Stimulated activated CD8-positive, alpha-beta memory T cell treated with anti-CD3 and anti-CD28 coated beads, Interleukin-15, amount 100 ng/mL, for 4 hours (primary cell): ENCODE measurements around the gene LDLRAD4.
A peak's percentile ranks its signal among the peaks of the same experiment; 100 is the strongest.

Experiments
- DNase-seq, 2 donors: peaks; one replicate each; pipeline ENCODE4 v3.0.0-alpha.2; 2020; ENCODE audit warnings: low read depth in 2 of 2

LDLRAD4 gene

DNA sequence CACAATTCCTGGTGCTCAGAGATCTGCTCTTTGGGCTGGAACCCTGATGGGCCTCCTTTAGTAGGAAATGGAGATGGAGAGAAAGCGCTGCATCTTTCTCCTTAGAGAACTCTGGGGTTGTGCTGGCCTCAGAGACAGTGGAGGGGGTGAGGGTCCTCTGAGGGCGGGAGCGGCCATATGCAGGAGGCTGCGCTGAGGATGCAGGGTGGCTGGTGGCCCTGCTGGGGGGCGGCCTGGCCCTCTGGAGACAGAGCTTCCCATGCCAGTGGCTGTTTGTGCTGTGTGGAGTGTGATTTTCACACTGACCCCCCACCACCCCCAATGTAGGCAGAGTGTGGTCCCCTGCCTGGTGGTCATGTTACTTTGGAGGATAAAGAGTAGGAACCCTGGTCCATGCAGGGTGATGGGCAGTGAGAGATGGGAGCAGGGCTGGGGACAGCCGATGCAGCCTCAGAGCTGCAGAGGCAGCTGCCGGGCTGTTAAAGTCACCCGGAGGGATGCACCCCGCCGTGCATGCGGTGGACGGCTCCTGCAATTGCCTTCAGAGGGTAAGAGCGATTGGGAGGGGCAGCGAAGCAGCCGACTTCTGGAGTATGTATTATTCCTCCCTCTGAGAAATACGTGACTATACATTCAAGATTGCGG is 313.2 kb downstream of the LDLRAD4 start:
- DNase-seq: no peak

DNA sequence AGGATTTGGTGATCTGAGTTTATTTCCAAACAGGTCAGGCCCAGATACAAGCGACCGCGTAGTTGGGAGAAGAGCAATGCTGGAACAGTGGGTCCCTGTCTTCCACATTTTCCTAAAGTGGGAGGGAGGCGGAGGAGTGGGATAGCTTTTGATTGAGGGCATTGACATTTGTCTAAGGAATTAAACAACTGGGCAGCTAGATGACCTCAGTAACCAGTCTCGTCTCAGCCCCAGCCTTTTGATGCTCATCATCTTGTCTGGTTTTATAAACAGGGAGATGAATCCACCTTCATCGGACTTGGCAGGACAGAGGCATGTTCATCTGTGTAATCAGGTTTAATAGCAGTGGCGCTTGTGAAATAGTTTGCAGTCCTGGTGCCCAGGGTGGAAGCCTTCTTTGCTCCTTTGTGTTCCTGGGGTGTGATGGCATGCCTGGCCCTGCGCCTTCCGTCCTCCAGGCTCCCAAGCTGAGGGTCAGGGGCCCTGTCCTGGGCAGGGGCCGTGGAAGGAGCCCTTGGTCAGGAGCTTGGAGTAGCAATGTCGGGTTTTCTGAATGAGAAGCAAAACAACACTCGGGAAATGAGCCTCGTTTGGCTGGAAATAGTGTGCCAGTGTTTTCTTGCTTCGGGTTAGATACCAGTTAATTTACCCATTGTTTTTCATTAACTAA is 314.0 kb downstream of the LDLRAD4 start:
- DNase-seq: no peak

DNA sequence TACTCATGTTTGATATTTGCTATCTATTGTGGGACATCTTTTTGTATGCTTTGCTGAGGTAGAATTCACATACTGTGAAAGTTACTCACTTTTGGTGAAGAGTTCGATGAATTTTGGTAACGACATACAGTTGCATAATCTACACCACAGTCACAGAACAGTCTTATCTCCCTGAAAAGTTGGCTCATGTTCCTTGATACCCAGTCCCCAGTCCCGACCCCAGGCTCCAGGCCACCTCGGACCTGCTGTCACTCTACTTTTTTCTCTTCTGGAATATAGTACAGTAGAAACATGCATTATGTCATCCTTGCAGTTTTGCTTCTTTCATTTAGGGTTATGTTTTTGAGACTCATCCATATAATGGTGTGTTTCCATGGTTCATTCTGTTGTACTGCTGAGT is 316.1 kb downstream of the LDLRAD4 start:
- no peak for DNase-seq

DNA sequence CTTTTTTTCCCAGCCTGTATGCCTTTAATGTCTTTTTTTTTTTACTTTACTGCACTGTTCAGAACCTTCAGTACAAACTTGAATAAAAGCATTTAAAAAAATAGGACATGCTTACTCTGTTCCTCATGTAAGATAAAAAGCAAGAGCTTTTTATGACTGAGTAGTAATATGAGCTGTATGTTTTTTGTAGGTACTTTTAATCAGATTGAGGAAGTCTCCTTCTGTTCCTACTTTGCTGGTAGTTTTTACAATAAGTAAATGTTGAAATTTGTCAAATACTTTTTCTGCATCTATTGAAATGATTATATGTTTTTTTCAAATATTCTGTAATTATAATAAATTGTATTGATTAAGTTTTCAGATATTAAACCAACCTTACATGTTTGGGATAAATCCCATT is 318.0 kb downstream of the LDLRAD4 start:
- no peak for DNase-seq

DNA sequence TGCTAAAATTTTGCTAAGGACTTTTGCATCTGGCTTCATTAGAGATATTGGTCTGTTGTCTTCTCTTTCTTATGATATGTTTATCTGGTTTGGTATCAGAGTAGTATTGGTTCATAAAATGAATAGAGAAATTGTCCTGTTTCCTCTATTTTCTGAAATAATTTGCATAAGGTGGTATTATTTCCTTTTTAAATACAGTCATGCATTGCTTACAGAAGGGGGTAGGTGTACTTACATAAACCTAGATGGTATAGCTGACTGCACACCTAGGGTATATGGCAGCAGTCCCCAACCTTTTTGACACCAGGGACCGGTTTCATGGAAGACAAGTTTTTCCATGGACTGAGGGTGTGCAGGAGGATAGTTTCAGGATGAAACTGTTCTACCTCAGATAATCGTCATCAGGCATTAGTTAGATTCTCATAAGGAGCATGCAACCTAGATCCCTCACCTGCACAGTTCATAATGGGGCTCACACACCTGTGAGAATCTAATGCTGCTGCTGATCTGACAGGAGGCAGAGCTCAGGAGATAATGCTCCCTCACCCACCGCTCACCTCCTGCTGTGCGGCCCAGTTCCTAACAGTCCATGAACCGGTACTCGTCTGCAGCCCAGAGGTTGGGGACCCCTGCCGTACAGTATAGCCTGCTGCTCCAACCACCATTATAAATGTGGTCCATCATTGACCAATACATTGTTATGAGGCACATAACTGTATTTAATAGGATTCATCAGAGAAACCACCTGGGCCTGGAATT is 318.6 kb downstream of the LDLRAD4 start:
- no peak for DNase-seq

DNA sequence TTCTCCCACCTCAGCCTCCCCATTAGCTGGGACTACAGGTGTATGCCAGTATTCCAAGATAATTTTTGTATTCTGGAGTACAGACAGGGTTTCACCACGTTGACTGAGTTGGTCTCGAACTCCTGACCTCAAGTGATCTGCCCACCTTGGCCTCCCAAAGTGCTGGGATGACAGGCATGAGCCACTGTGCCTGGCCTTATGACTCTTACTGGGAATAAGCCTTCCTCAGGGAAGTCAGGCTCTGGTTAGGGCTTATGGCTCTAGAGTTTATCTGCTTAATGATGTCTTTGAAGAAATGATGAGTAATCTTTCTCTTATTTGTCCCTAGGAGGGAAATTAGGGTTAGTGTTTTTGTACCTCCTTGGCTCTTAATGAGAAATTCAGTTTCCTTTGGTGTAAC is 320.1 kb downstream of the LDLRAD4 start:
- DNase-seq: no peak

DNA sequence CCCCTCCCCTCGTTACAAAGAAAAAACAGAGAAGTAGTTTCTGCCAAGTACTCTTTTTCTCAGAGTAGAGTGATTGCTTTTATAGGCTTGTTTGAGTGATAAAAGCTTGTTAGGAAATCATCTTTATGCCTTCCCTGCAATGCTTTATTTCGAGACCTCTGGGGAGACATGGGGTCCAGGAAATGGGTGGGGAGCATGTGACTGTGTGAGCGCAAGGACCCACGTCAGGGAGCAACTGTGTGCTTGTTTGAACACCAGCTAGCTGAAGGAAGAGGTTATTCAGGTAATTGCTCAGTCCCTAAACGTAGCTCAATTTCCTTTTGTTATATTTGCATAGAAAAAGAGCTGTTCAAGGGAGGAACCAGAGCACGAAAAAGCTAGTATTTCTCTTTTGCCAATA is 320.5 kb downstream of the LDLRAD4 start:
- no peak for DNase-seq

DNA sequence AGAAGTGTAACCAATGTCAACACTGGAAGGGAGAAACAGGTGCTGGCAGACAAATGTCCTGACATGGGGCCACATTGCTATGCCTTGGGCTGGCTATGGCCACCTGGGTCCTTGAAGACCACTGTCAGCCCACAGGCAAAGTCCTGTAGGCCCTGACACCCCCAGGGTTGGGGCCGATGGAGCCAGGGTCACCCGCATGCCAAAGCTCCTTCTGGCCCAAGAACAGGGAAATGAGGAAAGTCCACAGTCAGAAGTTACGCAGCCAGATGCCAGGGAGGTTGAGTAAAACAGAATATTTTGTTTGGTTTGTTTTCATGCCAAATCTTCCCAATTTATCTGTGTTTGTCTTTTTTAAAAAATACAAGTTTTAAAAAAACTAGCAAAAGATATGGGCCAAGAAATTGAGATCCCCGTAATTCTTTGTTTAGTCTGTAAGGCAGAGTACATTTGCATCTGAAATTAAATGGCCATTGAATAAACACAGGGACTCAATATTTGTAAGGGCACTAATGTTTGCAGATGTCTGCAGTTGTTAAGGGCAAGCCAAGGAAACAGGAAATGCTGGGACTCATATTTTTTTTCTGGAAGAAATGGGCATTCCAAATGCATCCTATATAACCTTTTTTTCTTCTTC is 321.4 kb downstream of the LDLRAD4 start:
- no peak for DNase-seq

DNA sequence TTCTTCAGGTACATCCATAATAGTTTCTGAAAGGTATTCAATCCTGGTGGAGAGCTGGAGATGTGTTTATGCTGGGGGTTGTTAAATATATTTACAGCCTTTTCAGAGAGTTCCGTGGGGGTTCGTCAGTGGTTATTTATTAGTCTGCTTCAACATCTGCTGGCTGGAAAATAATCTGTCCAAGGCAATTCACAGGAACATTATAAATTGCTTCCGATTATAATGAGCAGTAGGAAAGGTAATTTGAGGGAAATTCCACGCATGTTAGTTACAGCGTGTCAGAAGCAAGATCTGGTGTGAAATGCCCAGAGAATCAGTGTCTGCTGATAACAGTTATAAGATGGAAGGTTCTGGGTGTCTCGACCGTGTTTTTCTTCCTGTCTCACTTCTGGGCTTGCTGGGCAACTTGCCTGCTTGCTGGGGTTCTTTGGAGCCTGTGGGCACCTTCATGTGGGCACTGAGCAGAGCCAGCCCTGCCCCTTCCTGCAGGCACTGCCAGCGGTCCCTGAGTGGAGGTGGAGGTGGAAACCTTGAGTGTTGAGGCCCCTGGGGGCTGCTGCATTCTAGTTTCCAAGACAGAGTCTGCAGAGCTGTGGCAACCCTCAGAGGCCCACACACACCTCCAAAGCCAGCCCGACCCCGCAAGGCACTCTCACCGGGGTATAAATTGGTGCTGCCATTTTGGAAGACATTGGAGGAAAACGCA is 322.1 kb downstream of the LDLRAD4 start:
- peak; percentile 12 to 21 for DNase-seq

DNA sequence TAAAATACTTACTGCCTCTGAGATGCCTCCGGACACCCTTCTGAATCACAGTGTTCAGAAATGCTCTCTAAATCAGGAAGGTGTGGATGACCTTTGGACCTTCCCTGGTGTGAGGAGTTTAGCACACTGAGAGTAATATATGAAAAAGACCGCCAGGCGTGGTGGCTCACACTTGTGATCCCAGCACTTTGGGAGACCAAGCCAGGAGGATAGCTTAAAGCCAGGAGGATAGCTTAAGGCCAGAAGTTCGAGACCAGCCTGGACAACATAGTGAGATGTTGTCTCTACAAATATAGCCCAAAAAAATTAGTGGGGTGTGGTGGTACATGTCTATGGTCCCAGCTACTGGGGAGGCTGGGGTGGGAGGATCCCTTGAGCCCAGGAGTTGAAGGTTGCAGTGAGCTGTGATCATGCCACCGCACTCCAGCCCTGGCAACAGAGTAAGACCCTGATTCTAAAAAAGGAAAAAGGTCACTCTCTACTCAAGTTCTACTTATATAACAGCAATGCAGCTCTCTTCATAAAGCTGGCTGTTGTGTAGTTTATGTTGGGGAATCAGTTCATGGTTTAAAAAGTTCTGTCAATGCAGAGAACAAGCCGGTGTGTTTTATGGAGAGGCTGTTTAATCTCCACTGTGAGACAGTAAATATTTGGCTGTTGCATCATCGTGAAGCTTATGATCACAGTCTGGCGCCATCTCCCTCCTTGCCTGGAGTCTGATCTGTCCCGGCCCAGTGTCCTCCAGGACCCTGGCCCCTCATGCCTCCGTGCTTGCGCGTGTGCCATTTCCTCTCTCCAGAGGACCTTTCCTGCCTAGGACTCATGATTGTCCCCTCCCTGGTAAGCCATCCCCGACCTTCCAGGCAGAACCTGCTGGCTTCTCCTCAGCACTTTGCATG is 323.3 kb downstream of the LDLRAD4 start:
- no peak for DNase-seq

DNA sequence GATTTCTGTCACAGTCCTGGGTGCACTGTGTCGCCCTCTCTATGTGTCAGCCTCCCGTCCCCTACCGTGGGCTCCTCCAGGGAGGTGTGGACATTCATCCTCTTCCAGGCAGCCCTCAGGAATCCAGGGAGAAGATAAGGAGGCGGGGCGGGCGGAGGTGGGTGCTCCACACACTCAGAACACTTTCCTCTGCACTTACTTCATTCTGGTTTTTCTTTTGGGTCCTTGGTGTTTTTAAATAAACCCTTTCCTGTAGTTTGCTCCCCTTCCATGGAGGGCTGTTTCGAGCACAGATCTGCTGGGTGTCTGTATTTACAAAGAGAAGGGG is 323.9 kb downstream of the LDLRAD4 start:
- no peak for DNase-seq

DNA sequence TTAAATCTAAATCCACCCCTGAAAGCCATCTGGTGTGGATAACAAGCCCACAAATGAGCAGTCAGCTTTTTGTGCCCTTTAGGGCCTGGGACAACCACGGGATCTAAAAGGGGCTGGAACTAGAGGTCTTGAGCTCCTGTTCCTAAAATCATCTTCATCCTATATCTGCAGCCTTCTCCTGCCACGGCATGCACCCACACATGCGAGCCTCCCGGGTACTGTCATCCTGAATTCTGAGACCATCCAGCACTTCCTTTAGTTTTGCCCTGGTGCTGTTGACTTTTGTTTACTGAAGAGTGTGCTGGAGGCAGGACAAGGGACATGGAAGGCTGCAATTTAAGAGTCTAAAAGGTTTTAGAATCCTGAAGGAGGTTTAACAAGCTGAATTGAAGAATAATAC is 324.6 kb downstream of the LDLRAD4 start:
- DNase-seq: no peak

DNA sequence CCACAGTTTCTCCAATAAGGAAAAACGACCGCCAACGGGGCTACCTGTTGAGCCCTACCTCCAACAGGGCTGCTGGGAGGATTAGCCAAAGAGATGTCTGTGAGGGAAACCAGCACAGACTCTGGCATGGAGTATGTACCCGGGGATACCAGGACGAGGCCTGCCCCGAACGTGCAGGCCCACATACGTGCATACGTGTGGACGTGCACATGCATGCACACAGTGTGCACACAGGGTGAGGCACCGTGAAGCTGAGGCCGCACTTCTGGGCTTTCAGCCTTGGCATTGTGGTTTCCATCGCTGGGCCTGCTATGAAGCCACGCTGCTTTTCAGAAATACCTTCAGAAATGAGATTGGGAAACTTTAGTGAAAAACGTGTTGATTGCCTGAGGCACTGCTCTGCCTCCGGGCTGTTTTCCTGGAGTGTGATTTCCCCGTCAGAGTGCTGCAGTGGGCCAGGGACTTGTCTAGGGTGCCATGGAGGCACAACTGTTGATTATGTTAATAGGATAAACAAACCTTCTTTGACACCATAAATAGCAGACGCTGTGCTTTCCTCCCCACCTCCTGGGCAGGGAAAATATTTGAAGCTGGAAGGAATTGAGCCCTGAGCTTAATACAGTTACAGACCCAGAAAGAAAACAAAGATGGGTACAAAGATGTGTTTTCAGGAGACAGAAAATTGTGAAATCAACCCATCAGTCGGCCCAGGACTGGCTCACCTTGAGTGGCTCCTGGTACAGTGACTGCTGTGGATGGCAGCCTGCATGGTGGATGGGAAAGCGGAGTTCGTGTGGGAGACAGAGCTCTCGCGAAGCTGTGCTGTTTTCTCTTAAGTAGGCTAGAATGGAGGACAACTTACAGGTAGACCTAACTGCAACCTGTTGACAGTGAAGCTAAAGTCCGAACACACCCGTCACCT is 325.5 kb downstream of the LDLRAD4 start:
- DNase-seq: no peak

DNA sequence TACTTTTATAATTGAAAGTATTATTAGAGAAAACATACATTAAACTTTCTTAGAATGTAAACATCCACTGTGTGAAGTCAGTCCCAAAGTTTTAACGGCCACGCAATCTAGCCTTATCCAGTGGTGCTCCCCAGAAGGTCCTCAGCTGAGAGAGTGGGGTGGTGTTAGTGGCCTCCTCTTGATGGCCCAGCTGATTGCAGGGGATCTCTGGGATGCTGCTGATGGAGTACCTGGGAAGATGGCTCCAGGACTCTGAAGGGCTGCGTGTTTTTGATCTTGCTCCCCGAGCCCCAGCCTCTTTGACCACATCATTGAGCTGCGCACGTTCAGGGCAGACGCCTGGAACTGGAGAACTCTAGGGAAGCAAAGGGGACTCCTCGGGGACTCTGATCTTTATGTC is 326.4 kb downstream of the LDLRAD4 start:
- no peak for DNase-seq

DNA sequence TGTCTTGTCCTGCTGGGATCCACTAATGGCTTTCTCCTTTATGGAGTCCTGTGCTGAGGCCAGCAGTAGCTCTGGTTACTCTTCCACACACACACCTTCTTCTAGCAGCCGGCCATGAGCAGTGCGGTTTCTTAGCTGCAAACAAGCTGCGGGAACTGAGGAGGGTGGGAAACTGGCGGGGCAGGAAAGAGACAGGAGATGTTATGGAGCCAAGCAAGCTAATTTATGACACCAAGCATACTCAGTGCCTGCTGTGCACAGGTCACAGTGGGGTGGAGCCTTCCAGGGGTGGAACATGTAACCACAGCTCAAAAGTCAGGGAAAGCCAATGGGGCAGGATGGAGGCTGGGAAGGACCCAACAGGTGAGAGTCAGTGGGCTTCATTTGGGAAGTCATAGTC is 327.0 kb downstream of the LDLRAD4 start:
- DNase-seq: no peak

DNA sequence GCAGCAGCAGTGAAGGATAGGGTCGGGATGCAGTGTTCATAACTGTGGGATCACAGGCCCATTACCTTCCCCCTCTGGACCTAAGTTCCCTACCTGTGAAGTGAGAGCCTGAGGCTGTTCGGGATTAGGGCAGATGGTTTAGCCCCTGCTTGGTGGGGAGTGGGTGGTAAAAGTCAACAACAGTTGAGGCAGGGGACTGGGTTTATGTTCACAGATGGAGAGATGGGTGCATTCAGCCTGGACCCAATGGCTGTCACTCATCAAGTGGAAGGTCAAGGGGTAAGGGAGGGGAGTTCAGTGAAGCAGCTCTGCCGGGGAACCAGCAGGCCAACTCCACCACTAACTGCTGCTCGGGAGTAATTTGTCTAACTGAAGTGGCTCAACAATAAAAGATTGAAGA is 327.4 kb downstream of the LDLRAD4 start:
- DNase-seq: no peak

DNA sequence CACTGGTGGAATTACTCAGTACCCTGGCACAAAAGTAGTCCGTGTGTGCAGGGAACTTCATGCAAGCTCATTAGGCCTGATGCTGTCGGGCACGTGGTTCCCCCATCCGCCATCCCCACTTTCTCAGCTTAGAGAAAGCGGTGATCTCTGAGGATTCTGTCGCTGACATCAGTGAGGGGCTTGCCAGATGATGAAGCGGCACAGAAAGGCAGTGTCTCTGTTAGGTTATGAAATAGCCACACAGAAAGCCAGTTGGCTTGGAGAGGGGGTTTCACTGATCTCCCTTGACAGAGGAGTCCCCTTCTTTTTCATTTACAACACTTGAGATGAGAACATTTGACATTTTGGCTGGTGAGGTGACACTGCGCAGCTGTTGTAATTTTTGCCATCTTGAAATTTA is 328.1 kb downstream of the LDLRAD4 start:
- no peak for DNase-seq

DNA sequence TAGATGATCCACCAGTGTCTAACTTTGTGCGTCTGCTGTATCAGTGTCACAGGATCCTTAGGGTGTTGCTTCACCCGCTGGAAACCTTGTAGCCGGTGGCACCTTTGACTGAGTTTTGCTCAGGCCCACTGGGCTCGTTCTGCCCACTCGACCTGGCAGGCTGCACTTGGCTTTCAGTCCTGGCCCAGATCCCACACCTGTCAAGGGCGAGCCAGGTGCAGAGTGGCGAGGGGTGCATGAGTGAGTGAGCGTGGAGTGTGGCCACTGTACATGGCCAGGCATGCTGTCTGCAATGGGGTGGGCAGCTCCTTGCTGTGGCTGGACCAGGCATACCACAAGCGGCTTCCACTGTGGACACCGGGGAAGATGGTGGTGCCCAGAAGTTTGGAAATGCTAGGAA is 328.8 kb downstream of the LDLRAD4 start:
- DNase-seq: no peak

DNA sequence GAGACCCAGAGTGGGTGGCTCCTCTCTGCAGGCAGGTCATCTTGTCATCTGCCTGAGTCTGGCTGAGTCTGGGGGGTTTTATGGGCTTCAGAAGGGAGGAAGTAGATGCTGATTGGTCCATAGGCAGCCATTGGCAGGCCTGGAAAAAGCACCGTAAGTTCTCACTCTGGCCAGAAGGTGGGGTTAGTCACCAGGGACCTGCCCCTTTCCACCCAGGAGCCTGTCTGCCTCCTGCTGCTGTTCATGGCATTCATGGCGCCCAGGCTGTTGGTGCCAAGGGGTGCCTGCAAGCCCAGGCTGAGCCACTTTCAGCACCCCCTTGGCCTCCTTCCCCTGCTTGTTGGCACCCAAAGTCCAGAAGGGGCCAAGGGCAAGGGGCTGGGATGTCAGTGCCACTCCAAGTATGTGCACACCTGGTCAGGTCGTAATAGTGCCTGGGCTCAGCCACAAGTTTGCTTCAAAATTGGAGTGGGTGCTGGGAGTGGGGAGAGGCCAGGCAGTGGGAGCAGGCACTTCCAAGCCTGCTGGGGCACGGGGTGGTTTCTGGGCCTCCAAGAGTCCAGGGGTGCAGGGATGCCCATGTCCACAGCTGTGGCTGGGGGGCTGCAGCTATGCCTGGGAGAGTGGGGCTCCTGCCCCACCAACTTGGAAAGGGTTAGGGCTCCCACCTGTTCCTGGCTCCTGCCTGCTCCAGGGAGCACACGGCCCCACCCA is 329.7 kb downstream of the LDLRAD4 start:
- no peak for DNase-seq
